Measurements from ENCODE around the gene TMEM174. TPM values are rescaled to one million over a fixed set of nuclear protein-coding genes. Genes with fewer than 3 reads are reported as not detected.

Gene TMEM174
- total RNA-seq, 1 donor from 2014 or later = not detected

GRCh38 chr5:73221726-73222125 is 48.7 kb downstream of the TMEM174 start:
- H3K9me3 ChIP-seq = no peaks in the 10 kb centered on the region
- H3K4me3 ChIP-seq = no peak overlapping the region
- DNase-seq = no peak
- no peaks in the 10 kb centered on the region for H3K4me1 ChIP-seq
- no peak for ATAC-seq
- peaks cover 59% of the 10 kb centered on the region for H3K27me3 ChIP-seq (ENCODE audit: low read depth)
- H3K27ac ChIP-seq = no peak overlapping the region
- intact Hi-C loops (cut with DNase I) = no loop called here
- TF ChIP-seq CTCF (IDR thresholded peaks at IDR 0.05) = no peak
- no peaks in the 10 kb centered on the region for H3K36me3 ChIP-seq

GRCh38 chr5:73222173-73222572 is 49.2 kb downstream of the TMEM174 start:
- Histone ChIP-seq H3K36me3 (no peaks in the 10 kb centered on the region), H3K27ac (no peak overlapping the region), H3K27me3 (ENCODE audit: low read depth) (peaks cover 55% of the 10 kb centered on the region), H3K4me1 (no peaks in the 10 kb centered on the region), H3K4me3 (no peak overlapping the region), H3K9me3 (no peaks in the 10 kb centered on the region)
- TF ChIP-seq CTCF (IDR thresholded peaks at IDR 0.05) = no peak
- ATAC-seq (no peak), DNase-seq (no peak)
- intact Hi-C loops (cut with DNase I) = no loop called here

Other genes starting within 250 kb of the TMEM174 start
- gene FCHO2, start 217.2 kb upstream of the TMEM174 start, total RNA-seq = 89.9 TPM
- gene TMEM171, start 52.6 kb upstream of the TMEM174 start, total RNA-seq = not detected